Measurements from ENCODE around the gene WHRN.
A peak's percentile ranks its signal among the peaks of the same experiment; 100 is the strongest.

The WHRN gene

GRCh38 chr9:114513959-114514267, 8.6 kb upstream of the WHRN start:
- DNase-seq (ENCODE audit: low spot score) = no peak

- no peak for DNase-seq (ENCODE audit: low spot score)
Measured at GRCh38 chr9:114513055-114513958, 8.0 kb upstream of the WHRN start.

GRCh38 chr9:114511978-114512874, 7.0 kb upstream of the WHRN start:
- no peak for DNase-seq (ENCODE audit: low spot score)

GRCh38 chr9:114507726-114508125, 2.5 kb upstream of the WHRN start:
- DNase-seq (ENCODE audit: low spot score) = peak; percentile 37

GRCh38 chr9:114506082-114506390, 763 bp upstream of the WHRN start:
- DNase-seq (ENCODE audit: low spot score) = no peak

GRCh38 chr9:114504341-114505186, 709 bp downstream of the WHRN start:
- peak; percentile 82 for DNase-seq (ENCODE audit: low spot score)

- DNase-seq (ENCODE audit: low spot score) = no peak
Measured at GRCh38 chr9:114503522-114504340, 1.5 kb downstream of the WHRN start.

GRCh38 chr9:114503009-114503408, 2.3 kb downstream of the WHRN start:
- no peak for DNase-seq (ENCODE audit: low spot score)

- DNase-seq (ENCODE audit: low spot score) = peak; percentile 20
Measured at GRCh38 chr9:114501796-114502682, 3.2 kb downstream of the WHRN start.

- no peak for DNase-seq (ENCODE audit: low spot score)
Measured at GRCh38 chr9:114500697-114501292, 4.5 kb downstream of the WHRN start.

GRCh38 chr9:114499941-114500696, 5.2 kb downstream of the WHRN start:
- no peak for DNase-seq (ENCODE audit: low spot score)

GRCh38 chr9:114499528-114499927, 5.7 kb downstream of the WHRN start:
- DNase-seq (ENCODE audit: low spot score) = no peak

- DNase-seq (ENCODE audit: low spot score) = no peak
Measured at GRCh38 chr9:114497727-114498382, 7.4 kb downstream of the WHRN start.

- no peak for DNase-seq (ENCODE audit: low spot score)
Measured at GRCh38 chr9:114497236-114497635, 8.0 kb downstream of the WHRN start.

- no peak for DNase-seq (ENCODE audit: low spot score)
Measured at GRCh38 chr9:114496011-114496410, 9.3 kb downstream of the WHRN start.

GRCh38 chr9:114494776-114495569, 10.3 kb downstream of the WHRN start:
- no peak for DNase-seq (ENCODE audit: low spot score)

- DNase-seq (ENCODE audit: low spot score) = no peak
Measured at GRCh38 chr9:114493521-114494184, 11.6 kb downstream of the WHRN start.

Data from GM03348 (cell line).